Stimulated activated CD8-positive, alpha-beta memory T cell treated with anti-CD3 and anti-CD28 coated beads, Interleukin-12 subunit alpha, Interleukin-12 subunit beta, amount 100 ng/mL, for 24 hours (primary cell): ENCODE data around the gene SNHG17.
"Not testable (repeated sequence)": the region's sequence is repeated elsewhere in the genome, so short reads cannot be mapped to it uniquely, and the experiment has no call there.

Source experiments
- DNase-seq: peaks from one replicate; pipeline ENCODE4 v3.0.0-alpha.2; 2020; ENCODE audit errors: extremely low read depth

Gene SNHG17

GRCh38 chr20:38434770-38435554 is at the start of gene SNHG17:
TSS of gene SNHG17 (minus strand) at chr20:38435328.
- DNase-seq, result peak; percentile 66

GRCh38 chr20:38479596-38479995 is 44.5 kb upstream of the SNHG17 start:
- no peak for DNase-seq

DNA sequence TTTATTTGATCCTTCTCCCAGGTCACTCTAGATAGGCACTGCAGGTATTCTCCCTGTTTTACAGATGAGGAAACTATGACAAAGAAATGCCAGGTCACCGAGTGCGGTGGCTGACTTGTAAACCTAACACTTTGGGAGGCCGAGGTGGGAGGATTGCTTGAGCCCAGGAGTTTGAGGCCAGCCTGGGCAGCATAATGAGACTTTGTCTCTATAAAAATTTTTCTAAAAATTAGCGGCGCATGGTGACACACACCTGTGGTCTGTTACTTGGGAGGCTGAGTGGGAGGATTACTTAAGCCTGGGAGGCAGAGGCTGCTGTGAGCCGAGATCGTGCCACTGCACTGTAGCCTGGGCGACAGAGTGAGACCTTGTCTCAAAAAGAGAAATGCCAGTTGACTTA is 42.6 kb upstream of the SNHG17 start:
- no peak for DNase-seq

DNA sequence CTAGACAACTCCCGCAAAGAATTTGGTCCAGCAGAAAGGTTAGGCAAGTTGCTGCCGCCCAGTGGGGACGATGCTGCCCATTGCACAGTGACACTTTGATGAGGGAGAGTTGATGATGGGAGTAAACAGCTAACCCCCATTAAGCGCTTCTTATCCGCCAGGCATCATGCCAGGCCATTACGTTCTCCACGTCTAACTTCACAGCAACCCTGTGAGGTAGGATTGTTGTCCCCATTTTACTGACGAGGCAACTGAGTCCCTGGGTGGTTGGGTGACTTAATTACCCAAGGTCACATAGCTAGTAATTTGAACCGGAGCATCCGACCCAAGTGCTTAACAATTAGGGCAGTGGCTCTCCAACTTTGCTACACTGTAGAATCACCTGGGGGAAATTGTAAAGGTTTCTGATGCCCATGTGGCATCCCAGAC is 38.3 kb upstream of the SNHG17 start:
- DNase-seq, result no peak

GRCh38 chr20:38472513-38473366 is 37.6 kb upstream of the SNHG17 start, which contains the start of gene RALGAPB:
TSS of gene RALGAPB (plus strand) at chr20:38472843. CDS start at chr20:38488433, 15,590 bp downstream.
- peak; percentile 97 for DNase-seq

DNA sequence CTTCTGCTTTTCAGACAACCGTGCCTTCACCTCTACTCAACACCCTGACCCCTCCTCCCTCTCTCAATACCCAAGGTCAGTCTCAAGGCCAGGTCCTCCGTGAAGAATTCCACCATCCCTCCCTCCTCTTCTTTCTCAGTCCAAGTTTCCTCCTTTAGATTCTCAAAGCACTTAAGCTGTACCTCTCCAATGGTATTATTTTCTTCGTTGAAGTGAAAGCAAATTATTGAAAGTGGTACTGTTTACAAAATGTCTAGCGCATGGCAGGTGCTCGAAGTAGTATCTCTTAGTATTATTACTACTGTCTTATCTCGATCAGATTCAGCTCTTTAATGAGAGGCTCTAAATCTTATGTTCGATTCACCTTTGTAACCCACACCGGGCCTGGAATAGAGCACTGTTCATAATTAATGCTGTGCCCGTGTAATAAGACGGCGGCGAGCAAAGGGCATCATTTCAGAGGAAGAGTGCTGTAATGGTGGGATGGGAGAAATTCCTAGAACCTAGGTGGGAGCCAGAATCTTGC is 36.9 kb upstream of the SNHG17 start:
- DNase-seq, result no peak

DNA sequence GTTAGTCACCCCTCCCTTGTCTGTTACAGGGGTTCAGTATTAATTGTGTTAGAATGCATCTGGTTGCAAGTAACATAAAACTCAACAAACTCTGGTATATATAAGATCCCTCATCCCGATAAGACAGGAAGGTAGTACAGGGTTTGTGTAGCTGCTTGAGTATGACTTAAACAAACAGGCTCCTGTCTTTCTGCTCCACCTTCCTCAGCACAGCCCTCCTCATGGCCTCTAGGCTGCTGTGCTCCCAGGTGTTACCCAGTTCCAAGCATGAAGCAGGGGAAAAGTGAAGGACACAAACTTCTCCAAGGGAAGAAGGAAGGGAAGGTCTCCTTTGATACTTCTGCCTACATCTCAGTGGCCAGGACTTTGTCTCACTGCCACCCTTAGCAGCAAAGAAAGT is 36.1 kb upstream of the SNHG17 start:
- no peak for DNase-seq

- DNase-seq, result no peak
Observed at GRCh38 chr20:38466983-38467382, 31.9 kb upstream of the SNHG17 start.

GRCh38 chr20:38466171-38466570 is 31.0 kb upstream of the SNHG17 start:
- no peak for DNase-seq

DNA sequence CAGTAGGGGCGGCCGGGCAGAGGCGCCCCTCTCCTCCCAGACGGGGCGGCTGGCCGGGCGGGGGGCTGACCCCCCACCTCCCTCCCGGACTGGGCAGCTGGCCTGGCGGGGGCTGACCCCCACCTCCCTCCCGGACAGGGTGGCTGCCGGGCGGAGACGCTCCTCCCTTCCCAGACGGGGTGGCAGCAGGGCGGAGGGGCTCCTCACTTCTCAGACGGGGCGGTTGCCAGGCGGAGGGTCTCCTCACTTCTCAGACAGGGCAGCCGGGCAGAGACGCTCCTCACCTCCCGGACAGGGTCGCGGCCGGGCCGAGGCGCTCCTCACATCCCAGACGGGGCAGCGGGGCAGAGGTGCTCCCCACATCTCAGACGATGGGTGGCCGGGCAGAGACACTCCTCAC is 26.4 kb upstream of the SNHG17 start:
- DNase-seq, result not testable (repeated sequence)

DNA sequence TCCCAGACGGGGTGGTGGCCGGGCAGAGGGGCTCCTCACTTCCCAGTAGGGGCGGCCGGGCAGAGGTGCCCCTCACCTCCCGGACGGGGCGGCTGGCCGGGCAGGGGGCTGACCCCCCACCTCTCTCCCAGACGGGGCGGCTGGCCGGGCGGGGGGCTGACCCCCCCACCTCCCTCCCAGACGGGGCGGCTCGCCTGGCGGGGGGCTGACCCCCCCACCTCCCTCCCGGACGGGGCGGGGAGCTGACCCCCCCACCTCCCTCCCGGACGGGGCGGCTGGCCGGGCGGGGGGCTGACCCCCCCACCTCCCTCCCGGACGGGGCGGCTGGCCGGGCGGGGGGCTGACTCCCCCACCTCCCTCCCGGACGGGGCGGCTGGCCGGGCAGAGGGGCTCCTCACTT is 26.0 kb upstream of the SNHG17 start:
- DNase-seq, result not testable (repeated sequence)

- DNase-seq, result not testable (repeated sequence)
Observed at GRCh38 chr20:38460631-38461030, 25.5 kb upstream of the SNHG17 start.

DNA sequence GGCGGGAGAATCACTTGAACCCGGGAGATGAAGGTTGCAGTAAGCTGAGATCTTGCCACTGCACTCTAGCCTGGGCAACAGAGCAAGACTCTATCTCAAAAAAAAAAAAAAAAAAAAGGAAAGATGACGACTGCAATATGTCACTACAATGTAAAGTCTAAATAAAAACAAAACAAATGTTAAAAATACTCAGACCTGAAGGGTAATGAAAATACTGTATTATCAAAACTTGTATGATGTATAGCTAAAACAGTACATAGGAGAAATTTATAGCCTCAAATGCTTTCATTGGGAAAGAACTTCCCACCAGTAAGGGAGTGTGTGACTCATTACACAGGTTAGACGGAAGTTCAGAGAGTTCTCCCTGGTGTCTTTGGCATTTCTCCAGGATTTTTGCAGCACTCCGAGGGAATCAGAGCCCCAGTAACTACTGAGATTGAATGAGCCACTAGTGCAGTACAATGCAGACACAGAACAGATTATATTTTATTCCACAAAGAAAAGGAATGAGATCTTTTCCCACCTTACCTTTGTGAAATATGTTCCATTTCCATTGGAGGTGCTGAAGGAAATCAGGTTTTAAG is 25.0 kb upstream of the SNHG17 start:
- DNase-seq, result no peak

DNA sequence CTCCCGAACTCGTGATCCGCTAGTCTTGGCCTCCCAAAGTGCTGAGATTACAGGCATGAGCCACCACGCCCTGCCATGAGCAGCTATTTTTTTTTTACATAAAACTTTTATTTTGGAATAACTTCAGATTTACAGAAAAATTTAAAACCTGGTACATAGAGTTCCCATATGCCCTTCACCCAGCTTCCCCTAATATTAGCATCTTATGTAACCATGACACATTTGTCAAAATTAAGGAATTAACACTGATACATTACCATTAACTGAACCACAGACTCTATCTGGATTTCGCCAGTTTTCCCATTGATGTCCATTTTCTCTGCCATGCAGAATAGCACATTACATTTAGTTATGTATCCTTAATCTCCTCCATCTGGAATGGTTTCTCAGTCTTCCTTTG is 23.2 kb upstream of the SNHG17 start:
- no peak for DNase-seq

- no peak for DNase-seq
Observed at GRCh38 chr20:38454556-38455473, 19.7 kb upstream of the SNHG17 start.

DNA sequence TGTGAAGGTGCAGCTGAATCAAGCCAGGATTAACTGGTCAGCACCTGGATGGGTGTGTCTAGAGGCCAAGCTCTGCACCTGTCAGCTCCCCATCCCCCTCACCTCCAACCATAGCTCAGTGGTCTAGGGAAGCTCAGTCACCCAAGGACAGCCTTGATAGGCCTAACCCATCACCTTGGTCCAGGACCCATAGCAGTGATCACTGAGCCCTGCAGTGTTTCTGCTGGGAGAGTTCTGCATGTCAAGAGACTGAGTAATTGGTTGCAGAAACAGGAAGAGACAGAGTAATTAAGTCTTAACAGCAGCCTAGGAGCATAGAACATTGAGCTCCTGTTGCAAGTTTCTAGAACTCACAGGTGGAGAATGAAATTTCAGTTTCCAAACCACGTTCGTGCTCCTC is 18.8 kb upstream of the SNHG17 start:
- DNase-seq, result no peak

GRCh38 chr20:38452880-38453624 is 17.9 kb upstream of the SNHG17 start:
- no peak for DNase-seq

GRCh38 chr20:38450412-38450975 is 15.4 kb upstream of the SNHG17 start:
- no peak for DNase-seq

DNA sequence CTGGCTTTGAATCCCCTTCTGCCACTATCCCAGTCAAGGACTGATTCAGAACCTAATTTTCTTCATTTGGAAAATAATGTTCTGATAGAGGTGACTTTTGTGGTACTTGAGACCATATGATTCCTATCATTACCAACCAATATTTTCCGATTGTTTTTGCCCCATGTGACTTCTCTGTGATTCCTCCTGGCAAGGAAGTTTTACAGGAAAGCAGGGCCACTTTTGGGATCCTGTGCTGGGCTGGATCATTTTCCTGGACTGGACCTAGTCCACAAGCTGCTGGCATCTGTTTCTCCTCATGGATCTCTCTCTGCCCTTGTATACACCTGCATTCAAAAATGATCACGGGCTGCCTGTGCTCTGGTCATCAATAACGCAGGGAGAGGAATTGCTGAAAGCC is 13.9 kb upstream of the SNHG17 start:
- no peak for DNase-seq
